Vagina (tissue), 2 donors: ENCODE data around the gene AAMDC.

Experiments
- POLR2A ChIP-seq, 2 donors: fragments of 450-650 bp; IDR thresholded peaks; one replicate each; pipeline ENCODE4 v1.6.1; 2017; ENCODE audit warnings: antibody characterized with exemption in 2 of 2, mild to moderate bottlenecking in 2 of 2, moderate library complexity in 2 of 2
- TF ChIP-seq, protein P1 (sequence below), 3 experiments: fragments of 450-650 bp in 2 of 3; fragments of 200-600 bp in 1 of 3; sonication (generic) in 1 of 3; IDR thresholded peaks; one replicate each; pipeline ENCODE4 v1.5.1; 2017 to 2019; ENCODE audit warnings: antibody characterized with exemption in 3 of 3, mild to moderate bottlenecking in 2 of 3, moderate library complexity in 2 of 3

DNA sequence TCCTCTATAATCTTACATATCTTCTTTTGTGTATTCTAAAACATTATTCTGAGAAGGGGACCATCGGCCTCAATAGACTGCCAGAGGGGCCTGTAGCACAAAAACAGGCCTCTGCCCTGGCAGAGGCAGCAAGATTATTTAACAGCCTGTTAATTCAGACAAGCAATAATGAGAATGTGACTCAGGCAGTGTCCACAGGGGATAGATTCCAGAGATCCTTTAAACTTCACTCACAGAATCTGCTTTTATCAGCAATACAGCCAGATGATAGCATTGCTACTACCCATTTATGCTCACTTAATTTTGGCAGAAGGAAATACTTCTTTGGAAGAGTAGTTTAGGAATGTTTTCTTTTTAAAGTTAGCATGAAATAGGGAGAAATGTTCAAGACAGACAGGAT lies 44.9 kb downstream of the AAMDC start:
- no peak for TF ChIP-seq POLR2A (IDR thresholded peaks at IDR 0.05)
- TF ChIP-seq, protein P1, sequence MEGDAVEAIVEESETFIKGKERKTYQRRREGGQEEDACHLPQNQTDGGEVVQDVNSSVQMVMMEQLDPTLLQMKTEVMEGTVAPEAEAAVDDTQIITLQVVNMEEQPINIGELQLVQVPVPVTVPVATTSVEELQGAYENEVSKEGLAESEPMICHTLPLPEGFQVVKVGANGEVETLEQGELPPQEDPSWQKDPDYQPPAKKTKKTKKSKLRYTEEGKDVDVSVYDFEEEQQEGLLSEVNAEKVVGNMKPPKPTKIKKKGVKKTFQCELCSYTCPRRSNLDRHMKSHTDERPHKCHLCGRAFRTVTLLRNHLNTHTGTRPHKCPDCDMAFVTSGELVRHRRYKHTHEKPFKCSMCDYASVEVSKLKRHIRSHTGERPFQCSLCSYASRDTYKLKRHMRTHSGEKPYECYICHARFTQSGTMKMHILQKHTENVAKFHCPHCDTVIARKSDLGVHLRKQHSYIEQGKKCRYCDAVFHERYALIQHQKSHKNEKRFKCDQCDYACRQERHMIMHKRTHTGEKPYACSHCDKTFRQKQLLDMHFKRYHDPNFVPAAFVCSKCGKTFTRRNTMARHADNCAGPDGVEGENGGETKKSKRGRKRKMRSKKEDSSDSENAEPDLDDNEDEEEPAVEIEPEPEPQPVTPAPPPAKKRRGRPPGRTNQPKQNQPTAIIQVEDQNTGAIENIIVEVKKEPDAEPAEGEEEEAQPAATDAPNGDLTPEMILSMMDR (IDR thresholded peaks at IDR 0.05) = no peak
